ENCODE measurements around the gene PRPSAP1. TPM values are rescaled to one million over a fixed set of nuclear protein-coding genes. Genes with fewer than 3 reads are reported as not detected.

The PRPSAP1 gene
- total RNA-seq, 1 experiment from 2014 or later: 38.4 TPM

DNA sequence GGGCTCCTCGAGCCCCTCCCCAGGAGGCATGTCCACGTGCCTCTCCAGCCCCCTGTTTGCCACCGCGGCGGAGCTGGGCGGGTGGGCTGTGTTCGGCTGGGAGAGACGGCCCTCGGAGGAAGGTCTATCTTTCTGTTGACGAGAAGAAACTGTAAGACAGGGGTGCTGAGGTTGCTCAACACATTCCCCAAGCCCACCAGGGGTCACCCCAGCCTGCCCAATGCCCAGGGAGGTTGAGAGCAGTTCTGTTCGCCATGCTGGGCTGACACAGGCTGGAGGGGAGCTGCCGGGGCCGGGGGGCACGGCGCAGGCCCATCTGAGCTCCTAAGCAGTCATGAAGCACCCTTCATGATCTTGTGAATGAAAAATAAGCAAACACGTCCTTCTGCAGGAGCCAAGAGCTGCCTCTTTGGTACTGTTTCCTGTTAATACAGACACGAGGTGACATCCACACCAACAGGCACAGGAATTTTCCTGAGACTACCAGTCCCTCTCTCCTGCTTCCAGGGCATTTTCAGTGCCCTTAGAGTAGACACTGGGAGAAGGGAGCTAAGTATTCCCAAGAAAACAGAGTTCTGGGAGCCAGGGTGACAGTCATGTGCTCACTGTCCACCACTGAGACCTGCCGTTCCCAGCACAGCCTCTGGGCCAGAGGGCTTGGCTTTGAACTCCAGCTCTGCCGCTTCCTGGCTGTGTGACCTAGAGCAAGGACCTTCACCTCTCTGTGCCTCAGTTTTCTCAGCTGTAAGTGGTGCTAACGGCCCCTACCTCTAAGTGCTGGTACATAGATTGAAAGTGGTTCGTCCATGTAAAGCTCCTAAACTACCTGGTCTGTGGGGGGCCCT, 79.4 kb downstream of the PRPSAP1 start:
- Histone ChIP-seq H2BK20ac (ENCODE audit: low read depth, low read length, poor library complexity, severe bottlenecking) (no peak overlapping the region), H2BK15ac (ENCODE audit: low read depth, low read length) (no peak overlapping the region), H3K23ac (ENCODE audit: insufficient read length, low read depth, low read length) (no peak overlapping the region), H3K79me1 (ENCODE audit: insufficient read depth, low read depth, low read length, poor library complexity, severe bottlenecking) (no peaks in the 10 kb centered on the region), H2BK5ac (ENCODE audit: insufficient read length, low read length) (no peak overlapping the region), H3K4me2 (ENCODE audit: insufficient read depth, insufficient read length, low read length) (no peak overlapping the region), H3K4ac (ENCODE audit: low read depth, low read length) (no peak overlapping the region), H3K56ac (ENCODE audit: insufficient read length, low read depth, low read length) (no peak overlapping the region), H3K9me3 (ENCODE audit: control insufficient read depth, low read depth, low read length) (no peaks in the 10 kb centered on the region), H4K91ac (ENCODE audit: insufficient read length, low read depth, low read length) (no peak overlapping the region), H3K79me2 (ENCODE audit: insufficient read depth, low read length) (no peaks in the 10 kb centered on the region), H3K4me1 (ENCODE audit: insufficient read depth, low read length) (no peaks in the 10 kb centered on the region; the same call in 1 of the 2 replicates), H2AFZ (ENCODE audit: low read length) (no peak overlapping the region), H2AK5ac (ENCODE audit: insufficient read length, low read length) (no peak overlapping the region), H2BK120ac (ENCODE audit: low read depth, low read length, poor library complexity, severe bottlenecking) (no peak overlapping the region), H3K18ac (ENCODE audit: insufficient read length, low read depth, low read length) (no peak overlapping the region), H3K27me3 (ENCODE audit: insufficient read depth, low read length) (no peaks in the 10 kb centered on the region), H4K8ac (replicated peaks; ENCODE audit: insufficient read length, low read depth, low read length) (no peak overlapping the region), H4K5ac (ENCODE audit: insufficient read length, low read depth, low read length) (no peak overlapping the region), H3T11ph (ENCODE audit: low read length) (no peak overlapping the region), H3K14ac (ENCODE audit: insufficient read depth, low read length) (no peak overlapping the region), H3K23me2 (ENCODE audit: insufficient read length, low read depth, low read length, poor library complexity, severe bottlenecking) (no peaks in the 10 kb centered on the region), H3K9ac (ENCODE audit: extremely low read depth, insufficient read length, low read length) (no peak overlapping the region), H4K20me1 (ENCODE audit: control insufficient read depth, insufficient read depth, insufficient read length) (no peaks in the 10 kb centered on the region), H2BK12ac (ENCODE audit: insufficient read length, low read depth, low read length) (no peak overlapping the region), H3K27ac (ENCODE audit: insufficient read length, low read depth, low read length) (no peak overlapping the region)
- Mint-ChIP-seq H3K27ac (no peak overlapping the region), H3K4me3 (no peak overlapping the region), H3K36me3 (ENCODE audit: insufficient read depth in 1 of 3, low read depth in 3 of 3) (peaks cover 0 to 7% (median 2%) of the 10 kb centered on the region in 3 experiments; a peak in 3 of 7 replicates), H3K27me3 (ENCODE audit: low read depth) (peaks cover 1% of the 10 kb centered on the region; the same call in 1 of the 2 replicates), H3K4me1 (peaks cover 18 to 38% of the 10 kb centered on the region in 2 experiments), H3K9me3 (no peaks in the 10 kb centered on the region)
- TF ChIP-seq, protein P1, sequence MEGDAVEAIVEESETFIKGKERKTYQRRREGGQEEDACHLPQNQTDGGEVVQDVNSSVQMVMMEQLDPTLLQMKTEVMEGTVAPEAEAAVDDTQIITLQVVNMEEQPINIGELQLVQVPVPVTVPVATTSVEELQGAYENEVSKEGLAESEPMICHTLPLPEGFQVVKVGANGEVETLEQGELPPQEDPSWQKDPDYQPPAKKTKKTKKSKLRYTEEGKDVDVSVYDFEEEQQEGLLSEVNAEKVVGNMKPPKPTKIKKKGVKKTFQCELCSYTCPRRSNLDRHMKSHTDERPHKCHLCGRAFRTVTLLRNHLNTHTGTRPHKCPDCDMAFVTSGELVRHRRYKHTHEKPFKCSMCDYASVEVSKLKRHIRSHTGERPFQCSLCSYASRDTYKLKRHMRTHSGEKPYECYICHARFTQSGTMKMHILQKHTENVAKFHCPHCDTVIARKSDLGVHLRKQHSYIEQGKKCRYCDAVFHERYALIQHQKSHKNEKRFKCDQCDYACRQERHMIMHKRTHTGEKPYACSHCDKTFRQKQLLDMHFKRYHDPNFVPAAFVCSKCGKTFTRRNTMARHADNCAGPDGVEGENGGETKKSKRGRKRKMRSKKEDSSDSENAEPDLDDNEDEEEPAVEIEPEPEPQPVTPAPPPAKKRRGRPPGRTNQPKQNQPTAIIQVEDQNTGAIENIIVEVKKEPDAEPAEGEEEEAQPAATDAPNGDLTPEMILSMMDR (conservative IDR thresholded peaks at IDR 0.05): no peak
- no peak for DNase-seq
- WGBS (ENCODE audit: extremely low coverage, insufficient read length, low lambda C conversion rate): no CpG with 5 or more reads among the region's 21 CpGs

Data from H9 (cell line).